ENCODE results near the gene RPS15. TPM values are rescaled to one million over a fixed set of nuclear protein-coding genes. Genes with fewer than 3 reads are reported as not detected.

RPS15 gene
- total and polyA plus RNA-seq, 9 of the 15 experiments (the other 6 are each of a cell fraction or from before 2014, with no cell fraction given) = 605 to 2,791 (median 957) TPM

GRCh38 chr19:1438035-1438932 lies at the start of gene RPS15 (continued):
- TF ChIP-seq REST (IDR thresholded peaks at IDR 0.05; ENCODE audit: borderline replicate concordance) (peak; percentile 41; the same call in 1 of the 2 replicates), REST (CRISPR knock-in tag; IDR thresholded peaks at IDR 0.05; ENCODE audit: low read depth) (peak; percentile 68; the same call in 1 of the 2 replicates), TFAM (CRISPR knock-in tag; conservative IDR thresholded peaks at IDR 0.05) (no peak), CBX5 (IDR thresholded peaks at IDR 0.05; ENCODE audit: borderline replicate concordance, low read depth) (0 out of 2 replicates have a peak, but pooled peaks have one; percentile 15), RBM25 (IDR thresholded peaks at IDR 0.05; ENCODE audit: low read depth, low read length, severe bottlenecking) (peak; percentile 94), SFPQ (IDR thresholded peaks at IDR 0.05; ENCODE audit: low read depth, low read length) (no peak), ATF1 (CRISPR knock-in tag; IDR thresholded peaks at IDR 0.05) (peak; percentile 37; the same call in 1 of the 2 replicates), ATF1 (tag; IDR thresholded peaks at IDR 0.05) (peak; percentile 91), ZKSCAN1 (IDR thresholded peaks at IDR 0.05; ENCODE audit: low read depth, low read length) (peak; percentile 65), ETS2 (tag; IDR thresholded peaks at IDR 0.05; ENCODE audit: borderline replicate concordance, poor library complexity, severe bottlenecking) (no peak), PBX2 (CRISPR knock-in tag; IDR thresholded peaks at IDR 0.05; ENCODE audit: low read depth) (no peak), PBX2 (tag; conservative IDR thresholded peaks at IDR 0.05; ENCODE audit: low read depth) (no peak), PYGO2 (tag; IDR thresholded peaks at IDR 0.05) (no peak), ZNF143 (CRISPR knock-in tag; IDR thresholded peaks at IDR 0.05) (no peak)

All from K562 (cell line).